Measurements from ENCODE around the gene ATP6V0C. TPM values are rescaled to one million over a fixed set of nuclear protein-coding genes. Genes with fewer than 3 reads are reported as not detected.
"Not testable (repeated sequence)": the region's sequence is repeated elsewhere in the genome, so short reads cannot be mapped to it uniquely, and the experiment has no call there.

ATP6V0C gene
- total RNA-seq, 1 donor from 2014 or later = 137 TPM

GRCh38 chr16:2532494-2533141 lies 18.9 kb downstream of the ATP6V0C start:
- intact Hi-C loops (cut with DNase I) = loop anchor here (10.0 kb wide), 1 partner anchor 62 kb away; no protein-coding TSS in a partner anchor

GRCh38 chr16:2533142-2533755 lies 19.5 kb downstream of the ATP6V0C start:
- intact Hi-C loops (cut with DNase I) = loop anchor here (10.0 kb wide), 1 partner anchor 62 kb away; no protein-coding TSS in a partner anchor

More at GRCh38 chr16:2532494-2533141, 18.9 kb downstream of the ATP6V0C start:
- no peak for DNase-seq (ENCODE audit: low spot score)

GRCh38 chr16:2533912-2534311 lies 20.2 kb downstream of the ATP6V0C start:
- DNase-seq (ENCODE audit: low spot score) = no peak
- intact Hi-C loops (cut with DNase I) = loop anchor here (10.0 kb wide), 1 partner anchor 61 kb away; no protein-coding TSS in a partner anchor

More at GRCh38 chr16:2533142-2533755, 19.5 kb downstream of the ATP6V0C start:
- DNase-seq (ENCODE audit: low spot score) = not testable (repeated sequence)

GRCh38 chr16:2534335-2534734 lies 20.6 kb downstream of the ATP6V0C start:
- not testable (repeated sequence) for DNase-seq (ENCODE audit: low spot score)
- intact Hi-C loops (cut with DNase I) = loop anchor here (10.0 kb wide), 1 partner anchor 60 kb away; no protein-coding TSS in a partner anchor

GRCh38 chr16:2535625-2536013 lies 21.9 kb downstream of the ATP6V0C start:
- no peak for DNase-seq (ENCODE audit: low spot score)
- intact Hi-C loops (cut with DNase I) = loop anchor here (10.0 kb wide), 1 partner anchor 59 kb away; no protein-coding TSS in a partner anchor

- intact Hi-C loops (cut with DNase I) = loop anchor here (10.0 kb wide), 1 partner anchor 57 kb away; no protein-coding TSS in a partner anchor
- DNase-seq (ENCODE audit: low spot score) = peak; percentile 97
These were observed 24.0 kb downstream of the ATP6V0C start, which contains the start of gene PDPK1 for GRCh38 chr16:2537451-2538379. Gene PDPK1 (plus strand): TSS chr16:2538021. CDS start chr16:2538113, 92 bp downstream.

GRCh38 chr16:2539192-2539844 lies 25.6 kb downstream of the ATP6V0C start:
- not testable (repeated sequence) for DNase-seq (ENCODE audit: low spot score)
- intact Hi-C loops (cut with DNase I) = loop anchor here (10.0 kb wide), 1 partner anchor 55 kb away; no protein-coding TSS in a partner anchor

- intact Hi-C loops (cut with DNase I) = loop anchor here (10.0 kb wide), 1 partner anchor 55 kb away; no protein-coding TSS in a partner anchor
- not testable (repeated sequence) for DNase-seq (ENCODE audit: low spot score)
These were observed 26.2 kb downstream of the ATP6V0C start for GRCh38 chr16:2539845-2540458.

- intact Hi-C loops (cut with DNase I) = not testable (repeated sequence)
These were observed 27.2 kb downstream of the ATP6V0C start for GRCh38 chr16:2540912-2541311.

GRCh38 chr16:2541409-2541808 lies 27.7 kb downstream of the ATP6V0C start:
- DNase-seq (ENCODE audit: low spot score); intact Hi-C loops (cut with DNase I): not testable (repeated sequence)

More at GRCh38 chr16:2540912-2541311, 27.2 kb downstream of the ATP6V0C start:
- not testable (repeated sequence) for DNase-seq (ENCODE audit: low spot score)

- DNase-seq (ENCODE audit: low spot score); intact Hi-C loops (cut with DNase I): not testable (repeated sequence)
These were observed 30.0 kb downstream of the ATP6V0C start for GRCh38 chr16:2543771-2544170.

GRCh38 chr16:2550283-2550878 lies 36.6 kb downstream of the ATP6V0C start:
- intact Hi-C loops (cut with DNase I); DNase-seq (ENCODE audit: low spot score): not testable (repeated sequence)

GRCh38 chr16:2551420-2551889 lies 37.7 kb downstream of the ATP6V0C start:
- intact Hi-C loops (cut with DNase I); DNase-seq (ENCODE audit: low spot score): not testable (repeated sequence)

GRCh38 chr16:2554709-2555425 lies 41.1 kb downstream of the ATP6V0C start:
- DNase-seq (ENCODE audit: low spot score); intact Hi-C loops (cut with DNase I): not testable (repeated sequence)

GRCh38 chr16:2557150-2557549 lies 43.4 kb downstream of the ATP6V0C start:
- not testable (repeated sequence) for DNase-seq (ENCODE audit: low spot score)

GRCh38 chr16:2560131-2560797 lies 46.5 kb downstream of the ATP6V0C start:
- DNase-seq (ENCODE audit: low spot score); intact Hi-C loops (cut with DNase I): not testable (repeated sequence)

More at GRCh38 chr16:2557150-2557549, 43.4 kb downstream of the ATP6V0C start:
- intact Hi-C loops (cut with DNase I) = not testable (repeated sequence)

- DNase-seq (ENCODE audit: low spot score) = peak; percentile 78
- intact Hi-C loops (cut with DNase I) = not testable (repeated sequence)
These were observed 47.0 kb downstream of the ATP6V0C start for GRCh38 chr16:2560798-2561133.

Measured in cardiac septum (tissue), 1 donor.